ENCODE measurements around the gene MLYCD.

The MLYCD gene

GRCh38 chr16:83899978-83900377 lies 1.1 kb downstream of the MLYCD start:
- DNase-seq = no peak

GRCh38 chr16:83900571-83900970 lies 1.7 kb downstream of the MLYCD start:
- DNase-seq = no peak

- DNase-seq = no peak
Measured at GRCh38 chr16:83901101-83901500, 2.2 kb downstream of the MLYCD start.

GRCh38 chr16:83903751-83904150 lies 4.8 kb downstream of the MLYCD start:
- no peak for DNase-seq

GRCh38 chr16:83906683-83907082 lies 7.8 kb downstream of the MLYCD start:
- DNase-seq = no peak

- no peak for DNase-seq
Measured at GRCh38 chr16:83907111-83907510, 8.2 kb downstream of the MLYCD start.

GRCh38 chr16:83907631-83908250 lies 8.8 kb downstream of the MLYCD start:
- DNase-seq = no peak

GRCh38 chr16:83908798-83909197 lies 9.9 kb downstream of the MLYCD start:
- no peak for DNase-seq

GRCh38 chr16:83911290-83911689 lies 12.4 kb downstream of the MLYCD start:
- no peak for DNase-seq

- DNase-seq = no peak
Measured at GRCh38 chr16:83912519-83913244, 13.8 kb downstream of the MLYCD start.

- no peak for DNase-seq
Measured at GRCh38 chr16:83913245-83913633, 14.3 kb downstream of the MLYCD start.

- DNase-seq = no peak
Measured at GRCh38 chr16:83914091-83914710, 15.3 kb downstream of the MLYCD start.

GRCh38 chr16:83915081-83915480 lies 16.2 kb downstream of the MLYCD start:
- DNase-seq = no peak

- DNase-seq = no peak
Measured at GRCh38 chr16:83915491-83915890, 16.6 kb downstream of the MLYCD start.

- no peak for DNase-seq
Measured at GRCh38 chr16:83917152-83918120, 18.5 kb downstream of the MLYCD start.

GRCh38 chr16:83920894-83921491 lies 22.1 kb downstream of the MLYCD start:
- no peak for DNase-seq

- DNase-seq = no peak
Measured at GRCh38 chr16:83923581-83924365, 24.9 kb downstream of the MLYCD start.

GRCh38 chr16:83924686-83925085 lies 25.8 kb downstream of the MLYCD start:
- DNase-seq = no peak

GRCh38 chr16:83925095-83925905 lies 26.4 kb downstream of the MLYCD start:
- no peak for DNase-seq

GRCh38 chr16:83925957-83926725 lies 27.2 kb downstream of the MLYCD start:
- no peak for DNase-seq

Measured in effector CD4-positive, alpha-beta T cell (primary cell).